Transverse colon (tissue), 4 donors: ENCODE measurements around the gene BTLA. TPM values are rescaled to one million over a fixed set of nuclear protein-coding genes. Genes with fewer than 3 reads are reported as not detected.
"Not testable (repeated sequence)": the region's sequence is repeated elsewhere in the genome, so short reads cannot be mapped to it uniquely, and the experiment has no call there.

Source experiments
- DNase-seq: peaks from one replicate; pipeline ENCODE4 v3.0.0-alpha.2; 2019
- H3K27ac ChIP-seq, 4 donors: fragments of 200-600 bp; sonication (generic); 2 replicates each; pipeline ENCODE4 v1.5.1; 2016 to 2018; ENCODE audit warnings: inconsistent platforms in 4 of 4
- H3K27me3 ChIP-seq: fragments of 200-600 bp; sonication (generic); 2 replicates; pipeline ENCODE4 v1.5.1; 2017; ENCODE audit warnings: inconsistent platforms
- H3K36me3 ChIP-seq, 4 donors: fragments of 200-600 bp; sonication (generic); 2 replicates each; pipeline ENCODE4 v1.5.1; 2017 to 2019; ENCODE audit warnings: inconsistent platforms in 4 of 4
- H3K4me1 ChIP-seq, 4 donors: fragments of 200-600 bp; sonication (generic); 2 replicates each; pipeline ENCODE4 v1.5.1; 2017 to 2020; ENCODE audit warnings: inconsistent platforms in 4 of 4
- H3K4me3 ChIP-seq, 4 donors: fragments of 200-600 bp; sonication (generic); 1 replicate in 1 of 4; 2 replicates in 3 of 4; pipeline versions ENCODE4 v1.5.1 to v1.6.1; 2017 to 2019; ENCODE audit warnings: inconsistent platforms in 4 of 4
- H3K9me3 ChIP-seq, 2 donors: fragments of 200-600 bp; sonication (generic); 2 replicates each; pipeline ENCODE4 v1.5.1; 2017 to 2019; ENCODE audit warnings: inconsistent platforms in 2 of 2
- EP300 ChIP-seq: sonication (generic); formaldehyde crosslinking; IDR thresholded peaks from one replicate; pipeline ENCODE4 v1.6.1; 2017; ENCODE audit warnings: antibody characterized with exemption, low read depth
- POLR2A ChIP-seq: fragments of 450-650 bp; IDR thresholded peaks from one replicate; pipeline ENCODE4 v1.6.1; 2016; ENCODE audit warnings: antibody characterized with exemption, mild to moderate bottlenecking, moderate library complexity
- POLR2AphosphoS5 ChIP-seq, 3 donors: sonication (generic); formaldehyde crosslinking; IDR thresholded peaks; one replicate each; pipeline ENCODE4 v1.6.1; 2016; ENCODE audit warnings: antibody characterized with exemption in 3 of 3
- WGBS, 2 donors: methylation state at CpG; one replicate each; pipeline ENCODE4 v1.1.5; 2018; ENCODE audit warnings: low coverage in 1 of 2; 5-methylcytosine and 5-hydroxymethylcytosine counted together
- in situ Hi-C, 4 donors: fragments of 200-750 bp; cut with MboI; loops; one replicate each; pipeline versions ENCODE4 v1.15.0 to v1.15.1; 2017; ENCODE audit warnings: low sequenced_read_pairs in 3 of 4, low pct_ligation_motif_present in 1 of 4, low pct_unique_long_range_greater_than_20kb in 1 of 4
- intact Hi-C: fragments of 100-400 bp; cut with DNase I; formaldehyde crosslinking; loops from one replicate; pipeline ENCODE4 v1.15.1; 2023; ENCODE audit warnings: low total_unique reads
- total RNA-seq, 4 donors: library from RNA; depleted of rRNA; stranded (reverse); fragments of >200 nt; gene quantifications; one replicate each; pipeline ENCODE4 v1.1.0, GENCODE V29; 2016
- TF ChIP-seq, protein P1 (sequence below), 5 experiments: fragments of 200-600 bp in 3 of 5; fragments of 450-650 bp in 2 of 5; sonication (generic) in 3 of 5; IDR thresholded peaks; 1 replicate in 2 of 5; 2 replicates in 3 of 5; pipeline ENCODE4 v1.5.1; 2016 to 2017; ENCODE audit warnings: antibody characterized with exemption in 5 of 5, inconsistent platforms in 3 of 5, mild to moderate bottlenecking in 2 of 5, moderate library complexity in 1 of 5

BTLA gene
- total RNA-seq, 4 donors from 2014 or later: 0.82 to 12.9 TPM; not detected in 2

- in situ Hi-C loops (no loop called here), intact Hi-C loops (no loop called here)
- H3K4me3 ChIP-seq: no peak overlapping the region
- DNase-seq: no peak
- H3K9me3 ChIP-seq: no peaks in the 10 kb centered on the region
- H3K4me1 ChIP-seq: no peaks in the 10 kb centered on the region
- WGBS, 2 donors: 71% methylated on average over 1 of the region's 1 CpG; no CpG with 5 or more reads in 1 of the 2 donors
- H3K27me3 ChIP-seq: no peaks in the 10 kb centered on the region
- TF ChIP-seq EP300 (no peak), POLR2A (no peak), POLR2AphosphoS5 (IDR thresholded peaks at IDR 0.05) (no peak)
- TF ChIP-seq, protein P1, sequence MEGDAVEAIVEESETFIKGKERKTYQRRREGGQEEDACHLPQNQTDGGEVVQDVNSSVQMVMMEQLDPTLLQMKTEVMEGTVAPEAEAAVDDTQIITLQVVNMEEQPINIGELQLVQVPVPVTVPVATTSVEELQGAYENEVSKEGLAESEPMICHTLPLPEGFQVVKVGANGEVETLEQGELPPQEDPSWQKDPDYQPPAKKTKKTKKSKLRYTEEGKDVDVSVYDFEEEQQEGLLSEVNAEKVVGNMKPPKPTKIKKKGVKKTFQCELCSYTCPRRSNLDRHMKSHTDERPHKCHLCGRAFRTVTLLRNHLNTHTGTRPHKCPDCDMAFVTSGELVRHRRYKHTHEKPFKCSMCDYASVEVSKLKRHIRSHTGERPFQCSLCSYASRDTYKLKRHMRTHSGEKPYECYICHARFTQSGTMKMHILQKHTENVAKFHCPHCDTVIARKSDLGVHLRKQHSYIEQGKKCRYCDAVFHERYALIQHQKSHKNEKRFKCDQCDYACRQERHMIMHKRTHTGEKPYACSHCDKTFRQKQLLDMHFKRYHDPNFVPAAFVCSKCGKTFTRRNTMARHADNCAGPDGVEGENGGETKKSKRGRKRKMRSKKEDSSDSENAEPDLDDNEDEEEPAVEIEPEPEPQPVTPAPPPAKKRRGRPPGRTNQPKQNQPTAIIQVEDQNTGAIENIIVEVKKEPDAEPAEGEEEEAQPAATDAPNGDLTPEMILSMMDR (IDR thresholded peaks at IDR 0.05): no peak
- no peak overlapping the region for H3K27ac ChIP-seq
- no peaks in the 10 kb centered on the region for H3K36me3 ChIP-seq
Observed at GRCh38 chr3:112467539-112467938, 31.7 kb downstream of the BTLA start.

- intact Hi-C loops: no loop called here
- WGBS, 2 donors: 0 to 44% methylated on average over 1 of the region's 1 CpG
- no peak for DNase-seq
- Histone ChIP-seq H3K36me3 (no peaks in the 10 kb centered on the region), H3K27me3 (no peaks in the 10 kb centered on the region), H3K9me3 (no peaks in the 10 kb centered on the region), H3K27ac (no peak overlapping the region), H3K4me3 (no peak overlapping the region), H3K4me1 (no peaks in the 10 kb centered on the region)
- TF ChIP-seq EP300 (no peak), POLR2A (no peak), POLR2AphosphoS5 (IDR thresholded peaks at IDR 0.05) (no peak)
- TF ChIP-seq, protein P1 (IDR thresholded peaks at IDR 0.05): no peak
- in situ Hi-C loops: no loop called here
Observed at GRCh38 chr3:112466020-112466419, 33.3 kb downstream of the BTLA start.

- in situ Hi-C loops (no loop called here), intact Hi-C loops (no loop called here)
- no peak for DNase-seq
- no peaks in the 10 kb centered on the region for H3K36me3 ChIP-seq
- TF ChIP-seq EP300 (no peak), POLR2AphosphoS5 (IDR thresholded peaks at IDR 0.05) (no peak), POLR2A (no peak)
- TF ChIP-seq, protein P1 (IDR thresholded peaks at IDR 0.05): no peak
- 42 to 46% methylated on average over 2 of the region's 2 CpGs for WGBS, 2 donors
- no peak overlapping the region for H3K4me3 ChIP-seq
- H3K27me3 ChIP-seq: no peaks in the 10 kb centered on the region
- H3K27ac ChIP-seq: no peak overlapping the region
- H3K9me3 ChIP-seq: no peaks in the 10 kb centered on the region
- no peaks in the 10 kb centered on the region for H3K4me1 ChIP-seq
Observed at GRCh38 chr3:112464264-112464663, 35.0 kb downstream of the BTLA start.

GRCh38 chr3:112463250-112463649 is 36.0 kb downstream of the BTLA start:
- H3K27me3 ChIP-seq: no peaks in the 10 kb centered on the region
- H3K4me3 ChIP-seq: no peak overlapping the region
- H3K9me3 ChIP-seq: no peaks in the 10 kb centered on the region
- in situ Hi-C loops: no loop called here
- H3K4me1 ChIP-seq: no peaks in the 10 kb centered on the region
- 81 to 91% methylated on average over 5 of the region's 5 CpGs for WGBS, 2 donors
- no peak for DNase-seq
- no peaks in the 10 kb centered on the region for H3K36me3 ChIP-seq
- TF ChIP-seq, protein P1 (IDR thresholded peaks at IDR 0.05): no peak
- no peak for TF ChIP-seq EP300
- no peak for TF ChIP-seq POLR2AphosphoS5 (IDR thresholded peaks at IDR 0.05)
- no peak for TF ChIP-seq POLR2A
- intact Hi-C loops: no loop called here
- no peak overlapping the region for H3K27ac ChIP-seq

GRCh38 chr3:112461787-112462186 is 37.5 kb downstream of the BTLA start:
- intact Hi-C loops, H3K36me3 ChIP-seq, H3K9me3 ChIP-seq, DNase-seq, H3K27ac ChIP-seq, H3K4me3 ChIP-seq, in situ Hi-C loops, H3K4me1 ChIP-seq, H3K27me3 ChIP-seq: not testable (repeated sequence)
- 97 to 100% methylated on average over 2 of the region's 2 CpGs for WGBS, 2 donors
